ENCODE measurements around the gene TTC13.

DNA sequence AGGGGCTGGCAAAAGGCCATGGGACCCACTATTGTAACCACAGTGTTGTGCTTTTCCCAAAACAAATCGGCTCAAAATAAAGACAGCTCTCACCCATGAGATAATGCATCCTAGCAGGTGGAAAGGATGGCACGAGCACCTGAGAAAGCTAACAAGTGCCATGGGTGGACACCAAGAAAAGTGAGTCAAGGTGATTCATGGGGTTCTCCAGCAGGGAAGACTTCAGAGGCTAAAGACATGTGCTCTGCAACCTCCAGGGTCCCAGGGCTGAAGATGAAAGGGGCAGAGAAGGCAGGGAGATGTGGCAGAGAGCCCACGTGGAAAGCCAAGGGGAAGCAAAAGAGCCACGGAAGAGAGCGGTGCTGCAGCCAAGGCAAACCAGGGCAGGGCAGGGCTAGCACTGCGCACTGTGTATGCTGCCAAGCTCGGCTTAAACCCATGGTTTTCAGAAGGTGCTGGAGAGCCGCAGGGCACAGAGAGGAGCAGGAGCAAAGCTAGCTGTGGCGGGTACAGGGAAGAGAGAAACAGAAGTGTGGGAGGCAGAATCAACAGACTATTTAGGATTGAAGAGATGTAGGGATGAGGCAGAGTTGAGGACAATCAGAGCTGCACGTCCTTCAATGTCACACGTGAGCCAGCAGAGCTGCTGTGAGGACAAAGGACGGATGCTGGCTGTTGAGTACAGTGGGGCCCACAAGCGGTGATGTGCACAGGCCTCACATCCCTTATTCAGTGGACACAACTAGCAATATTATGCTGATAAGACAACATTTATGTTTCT, 68.5 kb downstream of the TTC13 start:
- TF ChIP-seq, protein P1, sequence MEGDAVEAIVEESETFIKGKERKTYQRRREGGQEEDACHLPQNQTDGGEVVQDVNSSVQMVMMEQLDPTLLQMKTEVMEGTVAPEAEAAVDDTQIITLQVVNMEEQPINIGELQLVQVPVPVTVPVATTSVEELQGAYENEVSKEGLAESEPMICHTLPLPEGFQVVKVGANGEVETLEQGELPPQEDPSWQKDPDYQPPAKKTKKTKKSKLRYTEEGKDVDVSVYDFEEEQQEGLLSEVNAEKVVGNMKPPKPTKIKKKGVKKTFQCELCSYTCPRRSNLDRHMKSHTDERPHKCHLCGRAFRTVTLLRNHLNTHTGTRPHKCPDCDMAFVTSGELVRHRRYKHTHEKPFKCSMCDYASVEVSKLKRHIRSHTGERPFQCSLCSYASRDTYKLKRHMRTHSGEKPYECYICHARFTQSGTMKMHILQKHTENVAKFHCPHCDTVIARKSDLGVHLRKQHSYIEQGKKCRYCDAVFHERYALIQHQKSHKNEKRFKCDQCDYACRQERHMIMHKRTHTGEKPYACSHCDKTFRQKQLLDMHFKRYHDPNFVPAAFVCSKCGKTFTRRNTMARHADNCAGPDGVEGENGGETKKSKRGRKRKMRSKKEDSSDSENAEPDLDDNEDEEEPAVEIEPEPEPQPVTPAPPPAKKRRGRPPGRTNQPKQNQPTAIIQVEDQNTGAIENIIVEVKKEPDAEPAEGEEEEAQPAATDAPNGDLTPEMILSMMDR (IDR thresholded peaks at IDR 0.05) = no peak
- TF ChIP-seq POLR2A (IDR thresholded peaks at IDR 0.05) = no peak
